Activated CD8-positive, alpha-beta T cell treated with anti-CD3 and anti-CD28 coated beads for 36 hours (primary cell): Measurements from ENCODE around the gene ZFP36L1. TPM values are rescaled to one million over a fixed set of nuclear protein-coding genes. Genes with fewer than 3 reads are reported as not detected.

Source experiments
- ATAC-seq: fragments of 200-7000 bp; cut with Tn5 transposase; one replicate; pipeline ENCODE4 v1.10.0; 2021; ENCODE audit warnings: mild to moderate bottlenecking, moderate library complexity
- CTCF ChIA-PET: fragments of 350-600 bp; sonication (Branson Sonifier 250); formaldehyde crosslinking; loops from one replicate; lab custom pipeline; 2021; ENCODE audit warnings: antibody characterized with exemption; lab: Charles Lee
- POLR2A ChIA-PET: fragments of 350-600 bp; sonication (Branson Sonifier 250); formaldehyde crosslinking; loops from one replicate; lab custom pipeline; 2021; ENCODE audit warnings: antibody characterized with exemption; lab: Charles Lee
- DNase-seq: peaks from one replicate; pipeline ENCODE4 v3.0.0-alpha.2; 2020
- H3K27ac Mint-ChIP-seq: one replicate; pipeline ENCODE4 v1.8.0; 2021; ENCODE audit warnings: mild to moderate bottlenecking, mixed read lengths
- H3K27me3 Mint-ChIP-seq: one replicate; pipeline ENCODE4 v1.8.0; 2021; ENCODE audit warnings: mixed read lengths
- H3K36me3 Mint-ChIP-seq: one replicate; pipeline ENCODE4 v1.8.0; 2021; ENCODE audit warnings: low read depth, mixed read lengths
- H3K4me1 Mint-ChIP-seq: one replicate; pipeline ENCODE4 v1.8.0; 2021; ENCODE audit warnings: low read depth, mixed read lengths
- H3K4me3 Mint-ChIP-seq: one replicate; pipeline ENCODE4 v1.8.0; 2021; ENCODE audit warnings: mild to moderate bottlenecking, moderate library complexity, mixed read lengths
- H3K9me3 Mint-ChIP-seq: one replicate; pipeline ENCODE4 v1.8.0; 2021; ENCODE audit warnings: mixed read lengths
- intact Hi-C: fragments of 100-400 bp; cut with micrococcal nuclease; formaldehyde crosslinking; loops from one replicate; pipeline ENCODE4 v1.10.0; 2022
- total RNA-seq, 2 experiments: library from RNA; stranded (reverse); gene quantifications; one replicate each; pipeline ENCODE4 v1.2.3, GENCODE V29; 2021
- TF ChIP-seq, protein P1 (sequence below): fragments of 200-600 bp; IDR thresholded peaks from one replicate; pipeline ENCODE4 v1.8.0; 2022; ENCODE audit warnings: antibody characterized with exemption, mild to moderate bottlenecking

The ZFP36L1 gene
- total RNA-seq, 2 experiments from 2014 or later: 57.4 to 60.6 TPM

DNA sequence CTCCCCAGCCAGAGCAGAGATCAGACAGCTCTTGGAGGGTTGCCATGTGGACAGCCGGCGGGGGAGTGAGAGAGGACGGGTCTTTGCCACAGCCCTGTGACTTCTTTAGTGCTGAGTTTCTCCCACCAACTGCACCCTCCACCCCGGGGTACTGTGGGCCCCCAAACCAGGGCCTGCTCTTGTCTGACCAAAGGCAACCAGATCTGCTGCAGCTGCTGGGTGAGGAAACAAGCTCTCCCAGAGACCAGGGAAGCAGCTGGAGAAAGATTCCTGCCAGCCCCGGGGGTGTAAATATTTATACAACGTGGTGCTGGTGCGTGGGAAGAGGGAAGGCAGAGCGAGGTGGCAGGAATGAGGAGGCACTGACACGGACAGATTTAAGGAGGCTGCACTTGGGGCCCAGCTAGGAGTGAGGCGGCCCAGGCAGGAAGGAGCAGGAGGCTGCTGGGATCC lies 14.3 kb upstream of the ZFP36L1 start:
- intact Hi-C loops: no loop called here
- ChIA-PET CTCF (interaction anchor here (1.0 to 1.4 kb wide), 5 partner anchors 7 to 37 kb away, joined by 3 to 8 read pairs (median 4); no protein-coding TSS in a partner anchor), POLR2A (interaction anchor here (0.7 to 4.7 kb wide), 4 partner anchors 10 to 17 kb away, joined by 4 to 32 read pairs (median 8); partner anchors contain the start of gene ZFP36L1)
- Mint-ChIP-seq H3K9me3 (peaks cover 7% of the 10 kb centered on the region), H3K36me3 (peaks cover 2% of the 10 kb centered on the region), H3K27ac (peak overlapping the region; percentile 66), H3K4me1 (peaks cover 32% of the 10 kb centered on the region), H3K27me3 (no peaks in the 10 kb centered on the region), H3K4me3 (no peak overlapping the region)
- DNase-seq: no peak
- ATAC-seq: peak; percentile 29
- TF ChIP-seq, protein P1, sequence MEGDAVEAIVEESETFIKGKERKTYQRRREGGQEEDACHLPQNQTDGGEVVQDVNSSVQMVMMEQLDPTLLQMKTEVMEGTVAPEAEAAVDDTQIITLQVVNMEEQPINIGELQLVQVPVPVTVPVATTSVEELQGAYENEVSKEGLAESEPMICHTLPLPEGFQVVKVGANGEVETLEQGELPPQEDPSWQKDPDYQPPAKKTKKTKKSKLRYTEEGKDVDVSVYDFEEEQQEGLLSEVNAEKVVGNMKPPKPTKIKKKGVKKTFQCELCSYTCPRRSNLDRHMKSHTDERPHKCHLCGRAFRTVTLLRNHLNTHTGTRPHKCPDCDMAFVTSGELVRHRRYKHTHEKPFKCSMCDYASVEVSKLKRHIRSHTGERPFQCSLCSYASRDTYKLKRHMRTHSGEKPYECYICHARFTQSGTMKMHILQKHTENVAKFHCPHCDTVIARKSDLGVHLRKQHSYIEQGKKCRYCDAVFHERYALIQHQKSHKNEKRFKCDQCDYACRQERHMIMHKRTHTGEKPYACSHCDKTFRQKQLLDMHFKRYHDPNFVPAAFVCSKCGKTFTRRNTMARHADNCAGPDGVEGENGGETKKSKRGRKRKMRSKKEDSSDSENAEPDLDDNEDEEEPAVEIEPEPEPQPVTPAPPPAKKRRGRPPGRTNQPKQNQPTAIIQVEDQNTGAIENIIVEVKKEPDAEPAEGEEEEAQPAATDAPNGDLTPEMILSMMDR: no peak

DNA sequence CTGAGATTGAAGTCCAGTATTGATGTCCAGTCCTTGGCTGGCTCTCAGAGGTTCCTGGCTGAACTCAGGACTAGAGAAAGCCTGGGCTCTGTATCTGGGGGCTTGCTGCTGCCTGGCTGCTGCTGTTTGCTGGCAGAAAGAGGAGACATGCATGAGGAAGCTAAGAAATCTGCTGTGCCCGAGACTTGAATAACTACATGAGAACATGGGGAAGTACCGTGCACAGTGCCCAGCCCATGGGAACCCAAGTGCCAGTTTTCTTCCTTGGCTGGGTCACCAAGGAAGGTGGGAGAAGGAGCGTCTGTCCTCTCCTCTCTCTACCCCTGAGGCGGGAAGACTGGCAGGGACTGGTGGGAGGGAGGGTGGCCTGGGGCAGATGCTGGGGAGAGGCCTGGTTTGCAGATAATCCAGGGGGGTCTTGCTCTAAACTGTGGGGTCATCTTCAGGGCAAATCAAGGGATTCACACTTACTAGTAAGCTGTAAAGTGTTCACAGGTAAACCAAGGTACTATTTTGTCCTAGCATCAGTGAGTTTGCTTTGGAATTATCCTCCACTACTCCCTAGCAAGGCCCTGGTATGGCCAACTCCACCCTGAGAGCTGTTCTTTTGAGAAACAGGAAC lies 13.8 kb upstream of the ZFP36L1 start:
- Mint-ChIP-seq H3K9me3 (peaks cover 11% of the 10 kb centered on the region), H3K4me3 (no peak overlapping the region), H3K27ac (peak overlapping the region; percentile 66), H3K36me3 (peaks cover 7% of the 10 kb centered on the region), H3K4me1 (peaks cover 35% of the 10 kb centered on the region), H3K27me3 (no peaks in the 10 kb centered on the region)
- TF ChIP-seq, protein P1: no peak
- no peak for DNase-seq
- CTCF ChIA-PET: interaction anchor here (1.0 to 1.4 kb wide), 3 partner anchors 8 to 19 kb away, joined by 3 to 8 read pairs (median 4); no protein-coding TSS in a partner anchor
- peak; percentile 18 for ATAC-seq
- POLR2A ChIA-PET: interaction anchor here (1.8 to 4.7 kb wide), 2 partner anchors 10 to 14 kb away, joined by 12 to 32 read pairs; partner anchors contain the start of gene ZFP36L1
- intact Hi-C loops: no loop called here

DNA sequence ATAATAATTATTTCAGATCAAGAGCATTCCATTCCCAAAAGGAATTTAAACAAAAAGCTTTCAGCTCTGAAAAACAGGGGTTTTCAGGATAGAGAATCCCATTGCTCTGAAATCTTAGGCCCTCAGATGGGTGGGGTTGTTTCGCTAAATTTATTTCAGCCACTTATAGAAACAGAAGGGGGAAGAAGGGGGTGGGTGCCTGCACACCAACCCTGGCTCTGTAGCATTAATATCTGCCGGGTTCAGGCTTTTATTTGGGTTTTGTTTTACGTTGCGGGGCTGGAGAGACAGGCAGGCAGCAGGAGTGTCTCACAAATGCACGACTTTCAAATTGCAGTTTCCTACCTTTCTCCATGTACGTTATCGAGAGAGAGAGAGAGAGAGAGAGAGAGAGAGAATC lies 12.5 kb upstream of the ZFP36L1 start:
- Mint-ChIP-seq H3K4me1 (peaks cover 35% of the 10 kb centered on the region), H3K4me3 (no peak overlapping the region), H3K9me3 (peaks cover 14% of the 10 kb centered on the region), H3K27me3 (no peaks in the 10 kb centered on the region), H3K27ac (no peak overlapping the region), H3K36me3 (peaks cover 11% of the 10 kb centered on the region)
- ChIA-PET POLR2A (interaction anchor here (1.5 to 4.7 kb wide), 3 partner anchors 9 to 11 kb away, joined by 3 to 32 read pairs (median 5); no protein-coding TSS in a partner anchor), CTCF (interaction anchor here (1.1 to 5.8 kb wide), 2 partner anchors 10 to 20 kb away, joined by 4 to 44 read pairs; no protein-coding TSS in a partner anchor)
- ATAC-seq (no peak), DNase-seq (no peak)
- TF ChIP-seq, protein P1: no peak
- intact Hi-C loops: no loop called here

DNA sequence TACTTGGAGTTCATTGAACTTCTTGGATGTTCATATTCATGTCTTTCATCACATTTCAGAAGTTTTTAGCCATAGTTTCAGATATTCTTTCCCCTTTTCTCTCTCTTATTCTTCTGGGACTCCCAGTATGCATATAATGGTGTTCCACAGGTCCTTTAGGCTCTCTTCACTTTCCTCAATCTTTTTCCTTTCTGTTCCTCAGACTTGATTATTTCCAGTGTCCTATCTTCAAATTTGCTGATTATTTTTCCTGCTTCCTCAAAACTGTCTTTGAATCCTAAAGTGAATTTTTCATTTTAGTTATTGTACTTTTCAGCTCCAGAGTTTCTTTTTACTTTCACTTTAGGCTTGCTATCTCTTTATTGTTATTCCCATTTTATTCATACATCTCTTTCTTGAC lies 8.8 kb upstream of the ZFP36L1 start:
- POLR2A ChIA-PET: interaction anchor here (1.0 to 3.7 kb wide), 4 partner anchors 10 to 17 kb away, joined by 4 to 21 read pairs (median 6); no protein-coding TSS in a partner anchor

More for the DNA sequence above, 8.8 kb upstream of the ZFP36L1 start:
- ATAC-seq (no peak), DNase-seq (no peak)
- Mint-ChIP-seq H3K4me3 (no peak overlapping the region), H3K27me3 (no peaks in the 10 kb centered on the region), H3K36me3 (peaks cover 16% of the 10 kb centered on the region), H3K27ac (peak overlapping the region; percentile 56), H3K9me3 (peaks cover 20% of the 10 kb centered on the region), H3K4me1 (peaks cover 50% of the 10 kb centered on the region)
- CTCF ChIA-PET: interaction anchor here (0.7 to 5.8 kb wide), 2 partner anchors 14 to 88 kb away, joined by 3 to 44 read pairs; no protein-coding TSS in a partner anchor
- intact Hi-C loops: no loop called here
- TF ChIP-seq, protein P1: no peak
